Left ventricle myocardium inferior (tissue), 1 donor: ENCODE measurements around the gene CBX4. TPM values are rescaled to one million over a fixed set of nuclear protein-coding genes. Genes with fewer than 3 reads are reported as not detected.
A peak's percentile ranks its signal among the peaks of the same experiment; 100 is the strongest.

Experiments used
- DNase-seq: peaks from one replicate; pipeline ENCODE4 v3.0.0-alpha.2; 2020
- H3K27ac ChIP-seq: fragments of 200-600 bp; replicated peaks from 2 replicates; pipeline ENCODE4 v1.8.0; 2021
- H3K27me3 ChIP-seq: fragments of 200-600 bp; 2 replicates; pipeline ENCODE4 v1.8.0; 2021; ENCODE audit warnings: low read depth
- H3K36me3 ChIP-seq: fragments of 200-600 bp; 2 replicates; pipeline ENCODE4 v1.8.0; 2021
- H3K4me1 ChIP-seq: fragments of 200-600 bp; 2 replicates; pipeline ENCODE4 v1.8.0; 2021
- H3K4me3 ChIP-seq: fragments of 200-600 bp; 2 replicates; pipeline ENCODE4 v1.8.0; 2021; ENCODE audit warnings: mild to moderate bottlenecking, moderate library complexity
- H3K9me3 ChIP-seq: fragments of 200-600 bp; replicated peaks from 2 replicates; pipeline ENCODE4 v1.8.0; 2021
- intact Hi-C: fragments of 100-400 bp; cut with micrococcal nuclease; formaldehyde crosslinking; loops from one replicate; pipeline ENCODE4 v1.11.0; 2022
- total RNA-seq: library from RNA; stranded (reverse); fragmentation: NEBNext Ultra II Directional; extraction: Animal tissue kit (Norgen Biotek cat#: 25700); gene quantifications from one replicate; pipeline ENCODE4 v1.2.1, GENCODE V29; 2021
- TF ChIP-seq, protein P1 (sequence below): fragments of 200-600 bp; IDR thresholded peaks from 2 replicates; pipeline ENCODE4 v1.8.0; 2021; ENCODE audit warnings: antibody characterized with exemption, mild to moderate bottlenecking, borderline replicate concordance
- donor health status: DM: no; HTN: yes; CAD: no; lungs with severe emphysema.

Gene CBX4
- total RNA-seq, 1 donor from 2014 or later = 28.7 TPM

DNA sequence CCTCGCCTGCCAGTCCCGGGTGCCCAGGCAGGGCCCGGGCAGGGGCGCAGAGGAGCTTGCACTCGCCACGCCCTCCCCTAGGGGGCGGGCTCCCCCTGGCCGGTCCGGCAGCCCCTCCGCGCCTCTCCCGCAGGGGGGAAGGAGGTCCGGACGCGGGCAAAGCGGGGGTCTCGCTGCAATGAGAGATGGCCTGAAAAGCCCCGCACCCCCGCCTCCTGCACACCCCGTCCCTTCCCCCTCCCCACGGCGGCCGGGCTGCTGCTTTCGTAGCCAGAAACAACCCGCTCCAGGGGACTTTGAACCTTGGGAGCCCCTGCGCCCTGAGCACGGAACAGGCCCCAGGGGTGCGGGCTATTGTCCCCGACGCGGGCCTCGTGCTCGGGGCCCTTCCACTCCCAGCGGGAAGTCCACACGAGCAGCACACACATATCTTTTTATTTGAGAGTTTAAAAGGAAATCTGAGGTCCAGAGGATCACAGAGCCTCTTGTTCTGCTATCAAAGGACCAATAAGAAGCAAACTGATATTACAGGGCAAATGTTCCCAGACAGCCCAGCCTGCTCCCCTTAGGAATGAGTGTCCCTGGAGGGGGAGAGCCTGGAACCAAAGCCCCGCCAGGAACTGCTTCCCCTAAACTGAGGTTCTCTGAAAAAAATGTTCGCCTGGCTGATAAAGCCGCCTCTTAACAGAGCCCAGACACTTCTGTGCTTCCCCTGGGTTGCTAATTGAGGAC lies 5.8 kb upstream of the CBX4 start:
- TF ChIP-seq, protein P1, sequence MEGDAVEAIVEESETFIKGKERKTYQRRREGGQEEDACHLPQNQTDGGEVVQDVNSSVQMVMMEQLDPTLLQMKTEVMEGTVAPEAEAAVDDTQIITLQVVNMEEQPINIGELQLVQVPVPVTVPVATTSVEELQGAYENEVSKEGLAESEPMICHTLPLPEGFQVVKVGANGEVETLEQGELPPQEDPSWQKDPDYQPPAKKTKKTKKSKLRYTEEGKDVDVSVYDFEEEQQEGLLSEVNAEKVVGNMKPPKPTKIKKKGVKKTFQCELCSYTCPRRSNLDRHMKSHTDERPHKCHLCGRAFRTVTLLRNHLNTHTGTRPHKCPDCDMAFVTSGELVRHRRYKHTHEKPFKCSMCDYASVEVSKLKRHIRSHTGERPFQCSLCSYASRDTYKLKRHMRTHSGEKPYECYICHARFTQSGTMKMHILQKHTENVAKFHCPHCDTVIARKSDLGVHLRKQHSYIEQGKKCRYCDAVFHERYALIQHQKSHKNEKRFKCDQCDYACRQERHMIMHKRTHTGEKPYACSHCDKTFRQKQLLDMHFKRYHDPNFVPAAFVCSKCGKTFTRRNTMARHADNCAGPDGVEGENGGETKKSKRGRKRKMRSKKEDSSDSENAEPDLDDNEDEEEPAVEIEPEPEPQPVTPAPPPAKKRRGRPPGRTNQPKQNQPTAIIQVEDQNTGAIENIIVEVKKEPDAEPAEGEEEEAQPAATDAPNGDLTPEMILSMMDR = peak; percentile 86
- Histone ChIP-seq H3K27ac (peak overlapping the region; percentile 80), H3K4me1 (peaks cover 57% of the 10 kb centered on the region), H3K36me3 (no peaks in the 10 kb centered on the region), H3K4me3 (peak overlapping the region; percentile 82), H3K27me3 (peaks cover 52% of the 10 kb centered on the region), H3K9me3 (no peaks in the 10 kb centered on the region)
- intact Hi-C loops = no loop called here
- DNase-seq = peak; percentile 54

DNA sequence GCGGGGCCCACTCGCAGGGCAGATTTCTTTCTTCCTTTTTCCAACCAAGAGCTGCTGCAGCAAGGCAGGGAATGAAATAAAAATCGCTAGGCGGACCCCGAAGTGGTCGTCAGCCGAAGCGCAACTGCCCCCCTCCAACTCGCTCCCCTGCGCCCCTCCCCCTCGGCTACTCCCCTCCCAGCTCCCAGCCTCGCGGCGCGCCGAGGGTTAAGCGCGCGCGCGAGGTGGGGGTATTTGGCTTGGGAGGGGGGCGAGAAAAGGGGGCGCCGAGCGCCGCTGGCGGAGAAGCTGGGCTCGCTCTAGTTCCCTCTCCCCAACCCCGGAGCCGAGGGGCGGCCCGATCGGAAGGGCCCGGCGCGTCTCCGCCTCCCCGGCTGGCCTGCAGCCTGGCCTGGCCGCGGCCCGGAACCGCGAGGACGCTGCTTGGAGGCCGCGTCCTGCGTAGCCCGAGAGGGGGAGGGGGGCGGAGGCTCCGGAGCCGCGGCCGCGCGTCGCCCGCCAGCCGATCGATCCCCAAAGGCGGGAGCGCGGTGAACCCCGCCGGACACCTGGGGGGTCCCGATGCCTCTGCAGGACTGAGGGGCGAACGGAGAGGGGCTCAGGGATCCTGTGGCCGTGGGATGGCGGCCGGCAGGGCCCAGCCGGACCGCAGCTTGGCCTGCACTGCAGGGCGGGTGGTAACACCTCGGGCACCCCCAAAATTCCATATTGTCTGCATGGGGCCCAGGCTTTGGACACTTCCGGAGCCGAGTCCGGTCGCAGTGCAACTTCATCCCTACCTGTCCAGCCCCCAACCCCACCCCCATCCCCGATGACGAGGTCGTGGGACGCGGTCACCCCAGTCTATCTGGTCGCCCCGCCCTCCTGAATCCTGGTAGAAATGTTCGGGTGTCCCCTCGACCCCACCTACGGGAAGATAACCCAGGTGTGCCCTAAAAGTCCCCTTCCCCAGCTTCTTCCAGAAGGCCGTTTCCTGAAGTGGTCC lies 4.9 kb upstream of the CBX4 start:
- H3K4me1 ChIP-seq = peaks cover 62% of the 10 kb centered on the region
- peak overlapping the region; percentile 80 for H3K27ac ChIP-seq
- H3K9me3 ChIP-seq = no peaks in the 10 kb centered on the region
- DNase-seq = peak; percentile 78
- H3K27me3 ChIP-seq = peaks cover 48% of the 10 kb centered on the region
- H3K4me3 ChIP-seq = peak overlapping the region; percentile 82
- TF ChIP-seq, protein P1 = no peak
- intact Hi-C loops = no loop called here
- no peaks in the 10 kb centered on the region for H3K36me3 ChIP-seq

DNA sequence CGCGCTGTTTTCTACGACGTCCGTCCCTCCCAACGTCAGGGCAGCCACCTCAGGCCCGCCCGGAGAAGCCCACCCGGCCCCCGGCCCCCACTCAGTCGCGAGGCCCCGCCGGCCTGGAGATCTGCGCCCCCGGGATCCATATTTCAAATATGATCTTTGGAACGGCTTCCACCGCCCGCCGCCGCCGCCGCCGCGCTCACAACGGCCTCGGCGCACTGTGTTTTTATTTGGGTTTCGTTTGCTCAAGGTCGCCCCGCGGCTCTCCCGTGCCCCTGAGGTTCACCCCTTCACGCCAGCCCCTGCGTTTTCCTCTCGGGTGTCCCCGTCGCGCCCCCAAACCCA lies 4.2 kb upstream of the CBX4 start:
- H3K27ac ChIP-seq = peak overlapping the region; percentile 80

DNA sequence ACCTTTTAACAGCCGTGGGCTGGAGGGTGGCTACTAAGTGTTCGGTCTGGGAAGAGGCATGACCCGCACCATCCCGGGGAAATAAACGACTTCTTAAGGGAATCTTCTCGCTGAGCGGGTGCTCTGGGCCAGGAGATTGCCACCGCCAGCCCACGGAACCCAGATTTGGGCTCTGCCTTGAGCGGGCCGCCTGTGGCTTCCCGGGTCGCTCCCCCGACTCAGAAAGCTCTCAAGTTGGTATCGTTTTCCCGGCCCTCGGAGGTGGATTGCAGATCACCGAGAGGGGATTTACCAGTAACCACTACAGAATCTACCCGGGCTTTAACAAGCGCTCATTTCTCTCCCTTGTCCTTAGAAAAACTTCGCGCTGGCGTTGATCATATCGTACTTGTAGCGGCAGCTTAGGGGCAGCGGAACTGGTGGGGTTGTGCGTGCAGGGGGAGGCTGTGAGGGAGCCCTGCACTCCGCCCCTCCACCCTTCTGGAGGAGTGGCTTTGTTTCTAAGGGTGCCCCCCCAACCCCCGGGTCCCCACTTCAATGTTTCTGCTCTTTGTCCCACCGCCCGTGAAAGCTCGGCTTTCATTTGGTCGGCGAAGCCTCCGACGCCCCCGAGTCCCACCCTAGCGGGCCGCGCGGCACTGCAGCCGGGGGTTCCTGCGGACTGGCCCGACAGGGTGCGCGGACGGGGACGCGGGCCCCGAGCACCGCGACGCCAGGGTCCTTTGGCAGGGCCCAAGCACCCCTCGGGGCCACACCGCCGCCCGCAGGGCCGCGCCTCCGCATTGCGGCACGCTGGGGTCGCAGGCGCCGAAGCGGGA lies 3.6 kb upstream of the CBX4 start:
- TF ChIP-seq, protein P1 = no peak
- Histone ChIP-seq H3K27me3 (peaks cover 43% of the 10 kb centered on the region), H3K27ac (no peak overlapping the region), H3K4me1 (peaks cover 74% of the 10 kb centered on the region), H3K4me3 (peak overlapping the region; percentile 82), H3K9me3 (no peaks in the 10 kb centered on the region), H3K36me3 (no peaks in the 10 kb centered on the region)
- no peak for DNase-seq
- intact Hi-C loops = no loop called here

More for the DNA sequence above, 4.2 kb upstream of the CBX4 start:
- H3K4me3 ChIP-seq = peak overlapping the region; percentile 82
- no peaks in the 10 kb centered on the region for H3K36me3 ChIP-seq
- peaks cover 43% of the 10 kb centered on the region for H3K27me3 ChIP-seq
- DNase-seq = no peak
- peaks cover 68% of the 10 kb centered on the region for H3K4me1 ChIP-seq
- TF ChIP-seq, protein P1 = no peak
- intact Hi-C loops = no loop called here
- no peaks in the 10 kb centered on the region for H3K9me3 ChIP-seq

DNA sequence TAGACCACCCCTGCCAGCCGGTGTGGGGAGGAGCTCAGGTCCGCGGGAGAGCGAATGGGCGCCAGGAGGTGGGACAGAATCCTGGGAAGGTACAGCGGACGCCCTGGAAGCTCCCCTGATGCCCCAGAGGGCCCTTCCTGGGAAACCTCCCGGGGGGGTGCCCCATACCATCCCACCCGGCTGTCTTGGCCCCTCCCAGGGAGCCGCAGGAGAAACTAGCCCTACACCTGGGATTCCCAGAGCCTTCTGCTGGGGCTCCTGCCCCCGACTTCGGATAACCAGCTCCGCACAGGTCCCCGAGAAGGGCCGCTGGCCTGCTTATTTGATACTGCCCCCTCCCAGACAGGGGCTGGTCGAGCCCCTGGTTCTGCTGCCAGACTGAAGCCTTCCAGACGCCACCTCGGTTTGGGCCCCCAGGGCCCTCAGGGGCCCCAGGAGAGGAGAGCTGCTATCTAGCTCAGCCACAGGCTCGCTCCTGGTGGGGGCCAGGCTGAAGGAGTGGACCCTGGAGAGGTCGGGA lies 3.0 kb upstream of the CBX4 start:
- H3K4me3 ChIP-seq = peak overlapping the region; percentile 82
- peaks cover 43% of the 10 kb centered on the region for H3K27me3 ChIP-seq
- H3K9me3 ChIP-seq = no peaks in the 10 kb centered on the region
- peaks cover 81% of the 10 kb centered on the region for H3K4me1 ChIP-seq
- intact Hi-C loops = no loop called here
- TF ChIP-seq, protein P1 = no peak
- H3K36me3 ChIP-seq = no peaks in the 10 kb centered on the region
- no peak for DNase-seq
- H3K27ac ChIP-seq = no peak overlapping the region
